Urinary bladder (tissue), 4 donors: Measurements from ENCODE around the gene BMERB1. TPM values are rescaled to one million over a fixed set of nuclear protein-coding genes. Genes with fewer than 3 reads are reported as not detected.

ENCODE experiments used
- DNase-seq: peaks from one replicate; pipeline ENCODE4 v3.0.0-alpha.2; 2015; ENCODE audit errors: extremely low spot score
- H3K27ac ChIP-seq: one replicate; pipeline ENCODE4 v1.5.1; 2013; ENCODE audit warnings: low read depth, mild to moderate bottlenecking, moderate library complexity
- H3K36me3 ChIP-seq: one replicate; pipeline ENCODE4 v1.6.1; 2013; ENCODE audit warnings: mild to moderate bottlenecking, moderate library complexity; ENCODE audit not compliant: insufficient read depth
- H3K4me1 ChIP-seq: one replicate; pipeline ENCODE4 v1.6.1; 2013; ENCODE audit warnings: mild to moderate bottlenecking, moderate library complexity; ENCODE audit not compliant: insufficient read depth
- H3K4me3 ChIP-seq: one replicate; pipeline ENCODE4 v1.5.1; 2013; ENCODE audit warnings: low read depth, low read length
- WGBS: extraction: QIAGEN DNeasy Blood & Tissue Kit; methylation state at CpG from one replicate; pipeline ENCODE4 v1.1.7; 2013; 5-methylcytosine and 5-hydroxymethylcytosine counted together
- polyA plus RNA-seq: library from polyadenylated mRNA; stranded (reverse); fragments of 200-250 nt; gene quantifications from one replicate; pipeline ENCODE4 v1.2.3, GENCODE V29; 2013
- total RNA-seq: library from RNA; depleted of rRNA; stranded (reverse); fragments of >200 nt; gene quantifications from one replicate; pipeline ENCODE4 v1.2.3, GENCODE V29; 2014
- donor health status: healthy with polysubstance abuse.
- donor health status: healthy.

BMERB1 gene
- total and polyA plus RNA-seq, 2 donors = 41.5 to 77.0 TPM

- H3K36me3 ChIP-seq = no peaks in the 10 kb centered on the region
- WGBS = 95% methylated on average over 5 of the region's 5 CpGs
- no peak for DNase-seq
These were observed 50.8 kb downstream of the BMERB1 start for GRCh38 chr16:15485175-15485574.

GRCh38 chr16:15486661-15487060 lies 52.3 kb downstream of the BMERB1 start:
- Histone ChIP-seq H3K4me3 (no peak overlapping the region), H3K36me3 (no peaks in the 10 kb centered on the region), H3K27ac (no peak overlapping the region), H3K4me1 (no peaks in the 10 kb centered on the region)
- WGBS = 91% methylated on average over 1 of the region's 1 CpG
- DNase-seq = no peak

More at GRCh38 chr16:15485175-15485574, 50.8 kb downstream of the BMERB1 start:
- H3K4me1 ChIP-seq = no peaks in the 10 kb centered on the region
- no peak overlapping the region for H3K27ac ChIP-seq
- H3K4me3 ChIP-seq = no peak overlapping the region

GRCh38 chr16:15487336-15488284 lies 53.2 kb downstream of the BMERB1 start:
- Histone ChIP-seq H3K4me3 (no peak overlapping the region), H3K4me1 (no peaks in the 10 kb centered on the region), H3K36me3 (no peaks in the 10 kb centered on the region), H3K27ac (no peak overlapping the region)
- WGBS = 87% methylated on average over 12 of the region's 12 CpGs
- DNase-seq = no peak

GRCh38 chr16:15489016-15489415 lies 54.6 kb downstream of the BMERB1 start:
- Histone ChIP-seq H3K36me3 (no peaks in the 10 kb centered on the region), H3K4me3 (no peak overlapping the region), H3K27ac (no peak overlapping the region), H3K4me1 (no peaks in the 10 kb centered on the region)
- WGBS = 79% methylated on average over 3 of the region's 3 CpGs
- no peak for DNase-seq

- DNase-seq = no peak
- Histone ChIP-seq H3K4me3 (no peak overlapping the region), H3K27ac (no peak overlapping the region), H3K4me1 (no peaks in the 10 kb centered on the region), H3K36me3 (no peaks in the 10 kb centered on the region)
- WGBS = 97% methylated on average over 5 of the region's 5 CpGs
These were observed 55.8 kb downstream of the BMERB1 start for GRCh38 chr16:15490123-15490711.

GRCh38 chr16:15491411-15491810 lies 57.0 kb downstream of the BMERB1 start:
- 95% methylated on average over 4 of the region's 4 CpGs for WGBS
- no peak for DNase-seq
- H3K27ac ChIP-seq = no peak overlapping the region
- no peak overlapping the region for H3K4me3 ChIP-seq
- no peaks in the 10 kb centered on the region for H3K4me1 ChIP-seq
- H3K36me3 ChIP-seq = no peaks in the 10 kb centered on the region

- no peak for DNase-seq
- WGBS = 82% methylated on average over 8 of the region's 8 CpGs
- Histone ChIP-seq H3K27ac (no peak overlapping the region), H3K36me3 (no peaks in the 10 kb centered on the region), H3K4me1 (no peaks in the 10 kb centered on the region), H3K4me3 (no peak overlapping the region)
These were observed 57.8 kb downstream of the BMERB1 start for GRCh38 chr16:15492091-15492740.

GRCh38 chr16:15493466-15494180 lies 59.2 kb downstream of the BMERB1 start:
- H3K36me3 ChIP-seq = no peaks in the 10 kb centered on the region
- H3K4me3 ChIP-seq = no peak overlapping the region
- H3K27ac ChIP-seq = no peak overlapping the region
- DNase-seq = peak; percentile 37
- WGBS = 55% methylated on average over 9 of the region's 9 CpGs
- no peaks in the 10 kb centered on the region for H3K4me1 ChIP-seq

GRCh38 chr16:15494236-15494635 lies 59.8 kb downstream of the BMERB1 start:
- H3K4me1 ChIP-seq = no peaks in the 10 kb centered on the region
- no peak for DNase-seq
- H3K27ac ChIP-seq = no peak overlapping the region
- 72% methylated on average over 4 of the region's 4 CpGs for WGBS
- no peak overlapping the region for H3K4me3 ChIP-seq
- H3K36me3 ChIP-seq = no peaks in the 10 kb centered on the region

- WGBS = 96% methylated on average over 2 of the region's 2 CpGs
- Histone ChIP-seq H3K27ac (no peak overlapping the region), H3K4me1 (no peaks in the 10 kb centered on the region), H3K36me3 (no peaks in the 10 kb centered on the region), H3K4me3 (no peak overlapping the region)
- no peak for DNase-seq
These were observed 61.5 kb downstream of the BMERB1 start for GRCh38 chr16:15495898-15496297.

- DNase-seq = no peak
- Histone ChIP-seq H3K4me3 (no peak overlapping the region), H3K4me1 (no peaks in the 10 kb centered on the region), H3K36me3 (no peaks in the 10 kb centered on the region), H3K27ac (no peak overlapping the region)
- 55% methylated on average over 2 of the region's 2 CpGs for WGBS
These were observed 64.2 kb downstream of the BMERB1 start for GRCh38 chr16:15498427-15499175.

- H3K4me3 ChIP-seq = no peak overlapping the region
- no peak overlapping the region for H3K27ac ChIP-seq
- DNase-seq = no peak
- no peaks in the 10 kb centered on the region for H3K36me3 ChIP-seq
- 71% methylated on average over 26 of the region's 26 CpGs for WGBS
- no peaks in the 10 kb centered on the region for H3K4me1 ChIP-seq
These were observed 67.8 kb downstream of the BMERB1 start for GRCh38 chr16:15502041-15502725.
